SK-N-SH treated with all-trans-retinoic acid at 6 μM for 48 hours (cell line): Measurements from ENCODE around the gene ELFN1.

Experiments used
- BACH2 ChIP-seq: fragments of 250-450 bp; sonication (Bioruptor Pico); IDR thresholded peaks from 2 replicates; pipeline ENCODE4 v1.9.0; 2021; ENCODE audit warnings: mild to moderate bottlenecking, borderline replicate concordance
- OSR1 ChIP-seq: fragments of 250-450 bp; sonication (Bioruptor Pico); IDR thresholded peaks from 2 replicates; pipeline ENCODE4 v1.8.0; 2022; ENCODE audit warnings: moderate library complexity, mild to moderate bottlenecking, inconsistent platforms
- TOX ChIP-seq: fragments of 250-450 bp; sonication (Bioruptor Pico); IDR thresholded peaks from 2 replicates; pipeline ENCODE4 v1.8.0; 2021; ENCODE audit warnings: mild to moderate bottlenecking, moderate library complexity, borderline replicate concordance
- ZNF70 ChIP-seq: fragments of 450-650 bp; formaldehyde crosslinking; IDR thresholded peaks from 2 replicates; pipeline ENCODE4 v1.5.0; 2020; ENCODE audit warnings: mild to moderate bottlenecking, moderate library complexity
- TF ChIP-seq, protein P1 (sequence below): fragments of 250-450 bp; sonication (Bioruptor Pico); IDR thresholded peaks from 2 replicates; pipeline ENCODE4 v1.8.0; 2020; ENCODE audit warnings: mild to moderate bottlenecking, moderate library complexity, borderline replicate concordance
- TF ChIP-seq, protein P2 (sequence below): fragments of 250-450 bp; sonication (Bioruptor Pico); IDR thresholded peaks from 2 replicates; pipeline ENCODE4 v1.8.0; 2021; ENCODE audit warnings: low read depth, mild to moderate bottlenecking, moderate library complexity, borderline replicate concordance

DNA sequence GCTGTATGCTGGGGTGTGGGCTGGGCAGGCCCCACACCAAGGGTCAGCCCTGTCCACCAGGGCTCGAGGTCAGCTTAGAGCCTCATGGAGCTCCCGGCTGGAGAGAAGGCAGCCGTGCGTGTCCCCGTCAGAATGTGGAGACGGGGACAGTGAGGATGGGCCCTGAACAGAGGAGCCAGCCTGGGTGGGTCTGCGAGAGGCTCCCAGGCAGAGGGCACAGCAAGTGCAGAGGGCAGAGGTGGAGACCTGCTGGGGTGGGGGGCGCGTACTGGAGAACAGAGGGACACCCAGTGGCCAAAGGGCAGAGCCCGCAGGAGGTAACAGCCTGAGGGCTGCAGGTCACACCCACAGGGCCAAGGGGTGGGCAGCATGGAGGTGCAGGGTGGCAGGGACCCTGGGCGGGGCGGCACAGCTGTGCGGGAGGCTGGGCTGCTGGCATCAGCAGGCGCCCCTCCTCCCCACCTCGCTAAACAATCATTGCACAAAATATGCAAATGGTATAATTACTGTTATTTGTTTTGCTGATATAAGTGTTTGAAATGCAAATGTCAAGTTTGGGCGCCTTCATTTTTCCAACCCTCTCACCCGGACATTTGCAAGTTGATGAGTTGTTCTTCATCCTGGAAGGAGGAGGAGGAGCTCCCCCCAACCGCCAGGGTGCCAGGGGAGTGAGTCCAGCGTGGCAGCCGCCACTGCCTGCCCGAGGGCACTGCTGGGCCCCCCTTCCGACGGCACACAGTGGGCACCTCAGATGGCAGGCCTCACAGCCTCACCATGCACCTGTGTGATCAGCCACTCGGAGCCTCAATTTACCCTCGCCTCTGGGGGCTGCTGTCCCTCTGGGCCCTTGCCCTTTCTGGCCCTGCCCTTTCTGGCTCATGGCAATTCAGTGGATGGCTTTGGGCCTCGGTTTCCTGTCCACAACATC, 35.0 kb downstream of the ELFN1 start:
- TF ChIP-seq, protein P1, sequence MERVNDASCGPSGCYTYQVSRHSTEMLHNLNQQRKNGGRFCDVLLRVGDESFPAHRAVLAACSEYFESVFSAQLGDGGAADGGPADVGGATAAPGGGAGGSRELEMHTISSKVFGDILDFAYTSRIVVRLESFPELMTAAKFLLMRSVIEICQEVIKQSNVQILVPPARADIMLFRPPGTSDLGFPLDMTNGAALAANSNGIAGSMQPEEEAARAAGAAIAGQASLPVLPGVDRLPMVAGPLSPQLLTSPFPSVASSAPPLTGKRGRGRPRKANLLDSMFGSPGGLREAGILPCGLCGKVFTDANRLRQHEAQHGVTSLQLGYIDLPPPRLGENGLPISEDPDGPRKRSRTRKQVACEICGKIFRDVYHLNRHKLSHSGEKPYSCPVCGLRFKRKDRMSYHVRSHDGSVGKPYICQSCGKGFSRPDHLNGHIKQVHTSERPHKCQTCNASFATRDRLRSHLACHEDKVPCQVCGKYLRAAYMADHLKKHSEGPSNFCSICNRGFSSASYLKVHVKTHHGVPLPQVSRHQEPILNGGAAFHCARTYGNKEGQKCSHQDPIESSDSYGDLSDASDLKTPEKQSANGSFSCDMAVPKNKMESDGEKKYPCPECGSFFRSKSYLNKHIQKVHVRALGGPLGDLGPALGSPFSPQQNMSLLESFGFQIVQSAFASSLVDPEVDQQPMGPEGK (CRISPR knock-in tag): no peak
- no peak for TF ChIP-seq ZNF70 (CRISPR knock-in tag)
- TF ChIP-seq BACH2: no peak
- TF ChIP-seq, protein P2, sequence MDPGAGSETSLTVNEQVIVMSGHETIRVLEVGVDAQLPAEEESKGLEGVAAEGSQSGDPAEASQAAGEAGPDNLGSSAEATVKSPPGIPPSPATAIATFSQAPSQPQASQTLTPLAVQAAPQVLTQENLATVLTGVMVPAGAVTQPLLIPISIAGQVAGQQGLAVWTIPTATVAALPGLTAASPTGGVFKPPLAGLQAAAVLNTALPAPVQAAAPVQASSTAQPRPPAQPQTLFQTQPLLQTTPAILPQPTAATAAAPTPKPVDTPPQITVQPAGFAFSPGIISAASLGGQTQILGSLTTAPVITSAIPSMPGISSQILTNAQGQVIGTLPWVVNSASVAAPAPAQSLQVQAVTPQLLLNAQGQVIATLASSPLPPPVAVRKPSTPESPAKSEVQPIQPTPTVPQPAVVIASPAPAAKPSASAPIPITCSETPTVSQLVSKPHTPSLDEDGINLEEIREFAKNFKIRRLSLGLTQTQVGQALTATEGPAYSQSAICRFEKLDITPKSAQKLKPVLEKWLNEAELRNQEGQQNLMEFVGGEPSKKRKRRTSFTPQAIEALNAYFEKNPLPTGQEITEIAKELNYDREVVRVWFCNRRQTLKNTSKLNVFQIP (CRISPR knock-in tag): no peak
- no peak for TF ChIP-seq TOX
- TF ChIP-seq OSR1 (CRISPR knock-in tag): no peak
